SU-DHL-6 (cell line): ENCODE data around the gene PRR36.

ENCODE experiments used
- EZH2phosphoT487 ChIP-seq: fragments of 200-600 bp; sonication (generic), shearing (Covaris generic); conservative IDR thresholded peaks from 2 replicates; pipeline ENCODE4 v1.6.1; 2018; ENCODE audit warnings: mild to moderate bottlenecking, antibody characterized with exemption, low read length, moderate library complexity, mixed read lengths
- TF ChIP-seq, protein P1 (sequence below): fragments of 200-600 bp; sonication (generic); IDR thresholded peaks from one replicate; pipeline ENCODE4 v1.5.1; 2017; ENCODE audit warnings: antibody characterized with exemption, mild to moderate bottlenecking, low read length, moderate library complexity; ENCODE audit not compliant: insufficient read depth, poor library complexity, severe bottlenecking

DNA sequence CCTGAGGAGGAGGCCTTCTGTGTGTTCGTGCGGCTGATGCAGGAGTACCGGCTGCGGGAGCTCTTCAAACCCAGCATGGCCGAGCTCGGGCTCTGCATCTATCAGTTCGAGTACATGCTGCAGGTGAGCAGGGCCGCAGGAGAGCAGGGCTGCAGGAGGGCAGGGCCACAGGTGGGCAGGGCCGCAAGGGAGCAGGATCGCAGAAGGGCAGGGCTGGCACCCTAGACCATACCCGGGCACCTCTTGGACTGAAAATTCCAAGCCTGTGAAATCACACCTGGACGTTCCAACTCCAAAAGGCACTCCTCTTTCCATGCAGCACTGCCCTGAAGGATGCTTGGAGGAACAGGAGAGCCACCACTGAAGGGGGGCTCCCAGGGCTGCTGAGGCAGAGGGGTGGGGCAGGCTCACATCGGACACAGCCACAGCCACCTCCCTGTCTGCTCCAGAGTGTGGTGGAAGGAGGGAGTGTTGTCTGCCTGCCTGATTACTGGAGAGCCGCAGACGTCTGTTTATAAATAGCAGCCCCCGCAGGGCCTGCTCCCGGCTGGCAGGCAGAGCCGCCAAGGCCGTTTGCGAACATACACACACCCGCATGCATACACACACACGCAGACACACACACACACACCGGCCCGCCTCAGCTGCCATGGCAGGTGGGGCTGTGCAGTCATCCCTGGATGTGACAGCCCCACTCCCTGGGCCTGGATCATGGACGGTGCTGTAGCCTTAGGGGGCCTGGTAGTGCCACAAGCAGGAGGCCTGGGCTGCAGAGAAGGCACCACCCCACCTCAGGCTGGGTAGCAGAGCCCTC is 24.0 kb downstream of the PRR36 start:
- TF ChIP-seq, protein P1, sequence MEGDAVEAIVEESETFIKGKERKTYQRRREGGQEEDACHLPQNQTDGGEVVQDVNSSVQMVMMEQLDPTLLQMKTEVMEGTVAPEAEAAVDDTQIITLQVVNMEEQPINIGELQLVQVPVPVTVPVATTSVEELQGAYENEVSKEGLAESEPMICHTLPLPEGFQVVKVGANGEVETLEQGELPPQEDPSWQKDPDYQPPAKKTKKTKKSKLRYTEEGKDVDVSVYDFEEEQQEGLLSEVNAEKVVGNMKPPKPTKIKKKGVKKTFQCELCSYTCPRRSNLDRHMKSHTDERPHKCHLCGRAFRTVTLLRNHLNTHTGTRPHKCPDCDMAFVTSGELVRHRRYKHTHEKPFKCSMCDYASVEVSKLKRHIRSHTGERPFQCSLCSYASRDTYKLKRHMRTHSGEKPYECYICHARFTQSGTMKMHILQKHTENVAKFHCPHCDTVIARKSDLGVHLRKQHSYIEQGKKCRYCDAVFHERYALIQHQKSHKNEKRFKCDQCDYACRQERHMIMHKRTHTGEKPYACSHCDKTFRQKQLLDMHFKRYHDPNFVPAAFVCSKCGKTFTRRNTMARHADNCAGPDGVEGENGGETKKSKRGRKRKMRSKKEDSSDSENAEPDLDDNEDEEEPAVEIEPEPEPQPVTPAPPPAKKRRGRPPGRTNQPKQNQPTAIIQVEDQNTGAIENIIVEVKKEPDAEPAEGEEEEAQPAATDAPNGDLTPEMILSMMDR: no peak
- TF ChIP-seq EZH2phosphoT487: no peak
